ENCODE results near the gene KDM4D. TPM values are rescaled to one million over a fixed set of nuclear protein-coding genes. Genes with fewer than 3 reads are reported as not detected.

KDM4D gene
- total and polyA plus RNA-seq, 2 of the 8 experiments (the other 6 are each of a cell fraction or from before 2014, with no cell fraction given), result 1.5 to 4.5 TPM

DNA sequence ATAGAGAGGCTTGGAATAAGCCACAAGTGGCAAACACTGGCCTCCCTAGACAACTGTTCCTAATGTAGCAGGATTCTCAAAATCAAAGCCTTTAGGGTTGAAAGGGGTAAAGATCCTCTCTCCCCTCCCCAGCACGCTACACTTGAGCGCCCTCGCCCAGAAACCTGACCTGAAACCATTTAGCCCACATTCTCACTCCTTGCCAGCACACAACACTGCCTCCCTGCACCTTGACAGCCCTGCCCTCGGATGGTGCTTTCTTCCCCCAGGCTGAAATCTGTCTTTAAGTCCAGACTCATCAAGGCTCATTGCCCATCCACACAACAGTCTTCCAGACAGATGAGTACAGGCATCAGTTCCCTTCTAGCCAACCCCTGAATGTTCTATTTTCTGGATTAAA, 26.7 kb upstream of the KDM4D start:
- H3K27ac ChIP-seq (ENCODE audit: low read depth, low read length), result no peak overlapping the region
- no peak overlapping the region for H4K8ac ChIP-seq (ENCODE audit: extremely low read depth, insufficient read depth, low read length)
- no peaks in the 10 kb centered on the region for H3K9me3 ChIP-seq (ENCODE audit: insufficient read depth in 2 of 2, low read depth in 1 of 2, low read length in 1 of 2)
- no peak overlapping the region for H2BK5ac ChIP-seq (ENCODE audit: low read depth, low read length)
- no peak overlapping the region for H3K18ac ChIP-seq (ENCODE audit: extremely low read depth, low read length)
- H2BK15ac ChIP-seq (ENCODE audit: low read length), result no peak overlapping the region
- no peaks in the 10 kb centered on the region for H3K23me2 ChIP-seq (ENCODE audit: low read depth, low read length)
- no peak overlapping the region for H2BK20ac ChIP-seq (ENCODE audit: low read length)
- no peak for FAIRE-seq
- no peak overlapping the region for H2AK5ac ChIP-seq (ENCODE audit: low read depth, low read length)
- WGBS, 2 experiments (ENCODE audit: extremely low coverage in 1 of 2, insufficient coverage in 1 of 2, insufficient read length in 1 of 2, insufficient replicate concordance in 2 of 2, low coverage in 1 of 2, low lambda C conversion rate in 2 of 2, missing lambda C conversion rate in 1 of 2), result 81% methylated on average over 4 of the region's 4 CpGs; no CpG with 5 or more reads in 1 of the 2 experiments
- no peak overlapping the region for H3K23ac ChIP-seq (ENCODE audit: insufficient read length)
- H2AFZ ChIP-seq (ENCODE audit: low read length), result no peak overlapping the region
- no peak overlapping the region for H2BK12ac ChIP-seq (ENCODE audit: low read depth, low read length)
- no peak overlapping the region for H4K91ac ChIP-seq (replicated peaks; ENCODE audit: insufficient read length, low read length)
- ChIA-PET CTCF (ENCODE audit: partially characterized antibody) (no interaction called here), POLR2A (ENCODE audit: partially characterized antibody) (no interaction called here)
- no peaks in the 10 kb centered on the region for H4K20me1 ChIP-seq (replicated peaks in 1 of 2; ENCODE audit: control insufficient read depth in 1 of 2, insufficient read depth in 2 of 2, low read length in 2 of 2)
- H3K9ac ChIP-seq (replicated peaks in 1 of 4; ENCODE audit: extremely low read depth in 1 of 4, low read depth in 3 of 4, low read length in 3 of 4), result no peak overlapping the region
- H3K56ac ChIP-seq (replicated peaks; ENCODE audit: insufficient read length, low read depth, low read length), result no peak overlapping the region
- H3K14ac ChIP-seq (ENCODE audit: insufficient read length), result no peak overlapping the region
- H3K4me3 ChIP-seq (ENCODE audit: extremely low read depth in 1 of 4, insufficient read depth in 2 of 4, low read depth in 3 of 4, low read length in 4 of 4), result no peak overlapping the region
- H3K36me3 ChIP-seq (ENCODE audit: control insufficient read depth in 2 of 4, insufficient read depth in 4 of 4, low read length in 3 of 4), result no peaks in the 10 kb centered on the region
- H2BK120ac ChIP-seq (replicated peaks; ENCODE audit: low read depth, low read length), result no peak overlapping the region
- no peaks in the 10 kb centered on the region for H3K79me2 ChIP-seq (ENCODE audit: control insufficient read depth in 1 of 2, insufficient read depth in 2 of 2, low read length in 2 of 2)
- DNase-seq (ENCODE audit: low read depth in 1 of 2, low spot score in 2 of 2), result no peak
- 0 out of 7 replicates have a peak, but pooled peaks cover 0 to 1% (median 0%) of the 10 kb centered on the region in 4 experiments for H3K4me1 ChIP-seq (replicated peaks in 1 of 4; ENCODE audit: control insufficient read depth in 3 of 4, insufficient read depth in 4 of 4, low read length in 3 of 4)
- H3K4me2 ChIP-seq (ENCODE audit: insufficient read depth in 1 of 2, low read depth in 2 of 2, low read length in 2 of 2), result no peak overlapping the region
- H4K5ac ChIP-seq (ENCODE audit: insufficient read length, low read depth, low read length), result no peak overlapping the region
- H3K4ac ChIP-seq (replicated peaks; ENCODE audit: insufficient read length, low read depth, low read length), result no peak overlapping the region
- no peaks in the 10 kb centered on the region for H3K27me3 ChIP-seq (replicated peaks in 1 of 4; ENCODE audit: control insufficient read depth in 3 of 4, extremely low read depth in 1 of 4, insufficient read depth in 3 of 4, low read length in 3 of 4)
- no peaks in the 10 kb centered on the region for H3K79me1 ChIP-seq (ENCODE audit: low read depth, low read length)
- TF ChIP-seq BACH1 (IDR thresholded peaks at IDR 0.05; ENCODE audit: low read length) (no peak), CHD1 (IDR thresholded peaks at IDR 0.05; ENCODE audit: low read depth, low read length) (no peak), KDM5A (IDR thresholded peaks at IDR 0.05; ENCODE audit: low read length) (no peak), POU5F1 (IDR thresholded peaks at IDR 0.05; ENCODE audit: low read depth, low read length) (no peak)

All from H1 (cell line).